ES-I3 (cell line): ENCODE measurements around the gene ZACN.

Experiments used
- H3K36me3 ChIP-seq: 2 replicates; pipeline ENCODE4 v1.6.1; 2013; ENCODE audit warnings: mild to moderate bottlenecking, low read length, control low read depth, moderate library complexity; ENCODE audit not compliant: insufficient read depth
- H3K4me1 ChIP-seq: 2 replicates; pipeline ENCODE4 v1.6.1; 2013; ENCODE audit warnings: mild to moderate bottlenecking, control low read depth, low read length; ENCODE audit not compliant: insufficient read depth
- H3K9ac ChIP-seq: 2 replicates; pipeline ENCODE4 v1.6.1; 2013; ENCODE audit warnings: low read depth, mild to moderate bottlenecking, low read length, moderate library complexity
- H3K9me3 ChIP-seq: 2 replicates; pipeline ENCODE4 v1.6.1; 2013; ENCODE audit warnings: mild to moderate bottlenecking, low read length, moderate library complexity; ENCODE audit not compliant: control insufficient read depth, insufficient read depth

The ZACN gene

GRCh38 chr17:76120658-76121008 is 41.7 kb downstream of the ZACN start:
- Histone ChIP-seq H3K4me1 (peaks cover 11% of the 10 kb centered on the region), H3K9me3 (no peaks in the 10 kb centered on the region), H3K36me3 (no peaks in the 10 kb centered on the region), H3K9ac (no peak overlapping the region; the same call in 1 of the 2 replicates)

DNA sequence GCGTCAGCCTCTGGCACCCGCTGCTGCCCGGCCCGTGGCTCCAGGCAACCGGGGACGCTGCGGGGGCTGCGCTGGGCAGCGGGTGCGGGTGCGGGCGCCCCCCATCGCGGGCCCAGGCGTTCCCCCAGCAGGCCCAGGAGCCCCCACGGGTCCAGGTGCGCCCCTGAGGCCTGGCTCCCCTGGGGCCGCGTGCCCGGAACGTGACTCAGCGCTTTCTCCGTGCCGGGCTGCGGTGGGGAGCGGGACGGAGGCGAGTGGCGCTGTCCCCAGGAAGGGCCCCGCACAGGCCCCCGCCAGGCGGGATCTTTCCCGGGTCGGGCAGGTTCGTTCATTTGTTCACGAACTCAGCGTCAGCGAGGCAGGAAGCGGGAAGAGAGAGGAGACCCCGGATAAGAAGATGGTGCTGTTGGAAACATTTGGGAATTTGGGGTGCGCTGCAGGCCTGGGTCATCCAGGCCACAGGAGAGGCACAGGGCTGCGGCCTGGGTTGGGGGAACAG is 43.0 kb downstream of the ZACN start:
- Histone ChIP-seq H3K36me3 (no peaks in the 10 kb centered on the region), H3K9ac (peak overlapping the region; percentile 46), H3K4me1 (peaks cover 11% of the 10 kb centered on the region), H3K9me3 (no peaks in the 10 kb centered on the region)

DNA sequence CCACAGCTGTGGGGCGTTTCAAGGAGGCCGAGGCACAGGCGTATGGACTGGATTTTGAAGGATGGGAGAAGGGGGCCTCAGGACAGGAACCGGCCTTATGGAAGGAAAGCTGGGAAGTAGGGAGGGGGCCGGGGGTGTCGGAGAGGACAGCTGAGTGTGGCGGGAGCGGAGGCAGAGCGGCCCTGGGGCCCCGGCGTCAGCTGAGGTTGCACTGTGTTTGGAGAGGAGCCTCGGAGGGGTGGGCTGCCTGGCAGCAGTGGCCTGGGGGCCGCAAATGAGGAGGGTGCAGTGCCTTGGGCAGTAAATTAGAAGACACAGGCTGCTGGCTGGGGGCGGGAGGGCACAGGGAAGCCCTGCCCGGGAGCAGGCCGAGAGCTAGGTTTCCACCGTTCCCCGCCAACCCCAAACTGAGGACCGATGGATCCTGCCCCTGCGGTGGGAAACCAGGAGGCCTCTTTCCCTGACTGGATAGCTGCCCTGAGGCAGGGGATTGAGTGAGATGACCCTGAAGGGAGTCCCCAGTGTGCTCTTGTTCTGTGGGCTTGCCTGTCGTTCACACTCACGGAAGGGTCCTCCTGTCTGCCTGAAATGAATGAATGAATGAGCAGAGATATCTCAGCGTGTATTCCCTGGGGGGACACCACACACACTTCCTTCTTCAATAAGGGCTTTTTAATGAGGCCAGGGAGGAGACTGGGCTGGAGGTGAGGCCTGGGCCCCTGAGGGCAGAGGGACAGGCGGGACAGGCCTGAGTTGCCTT is 43.6 kb downstream of the ZACN start:
- H3K4me1 ChIP-seq: peaks cover 11% of the 10 kb centered on the region
- H3K36me3 ChIP-seq: no peaks in the 10 kb centered on the region
- no peaks in the 10 kb centered on the region for H3K9me3 ChIP-seq
- H3K9ac ChIP-seq: peak overlapping the region; percentile 46

GRCh38 chr17:76123191-76123499 is 44.2 kb downstream of the ZACN start:
- Histone ChIP-seq H3K9me3 (no peaks in the 10 kb centered on the region), H3K4me1 (peaks cover 11% of the 10 kb centered on the region), H3K36me3 (no peaks in the 10 kb centered on the region), H3K9ac (no peak overlapping the region)

- H3K9me3 ChIP-seq: no peaks in the 10 kb centered on the region
- H3K4me1 ChIP-seq: peaks cover 11% of the 10 kb centered on the region
- no peaks in the 10 kb centered on the region for H3K36me3 ChIP-seq
- H3K9ac ChIP-seq: no peak overlapping the region
These were observed 45.0 kb downstream of the ZACN start for GRCh38 chr17:76123749-76124581.

DNA sequence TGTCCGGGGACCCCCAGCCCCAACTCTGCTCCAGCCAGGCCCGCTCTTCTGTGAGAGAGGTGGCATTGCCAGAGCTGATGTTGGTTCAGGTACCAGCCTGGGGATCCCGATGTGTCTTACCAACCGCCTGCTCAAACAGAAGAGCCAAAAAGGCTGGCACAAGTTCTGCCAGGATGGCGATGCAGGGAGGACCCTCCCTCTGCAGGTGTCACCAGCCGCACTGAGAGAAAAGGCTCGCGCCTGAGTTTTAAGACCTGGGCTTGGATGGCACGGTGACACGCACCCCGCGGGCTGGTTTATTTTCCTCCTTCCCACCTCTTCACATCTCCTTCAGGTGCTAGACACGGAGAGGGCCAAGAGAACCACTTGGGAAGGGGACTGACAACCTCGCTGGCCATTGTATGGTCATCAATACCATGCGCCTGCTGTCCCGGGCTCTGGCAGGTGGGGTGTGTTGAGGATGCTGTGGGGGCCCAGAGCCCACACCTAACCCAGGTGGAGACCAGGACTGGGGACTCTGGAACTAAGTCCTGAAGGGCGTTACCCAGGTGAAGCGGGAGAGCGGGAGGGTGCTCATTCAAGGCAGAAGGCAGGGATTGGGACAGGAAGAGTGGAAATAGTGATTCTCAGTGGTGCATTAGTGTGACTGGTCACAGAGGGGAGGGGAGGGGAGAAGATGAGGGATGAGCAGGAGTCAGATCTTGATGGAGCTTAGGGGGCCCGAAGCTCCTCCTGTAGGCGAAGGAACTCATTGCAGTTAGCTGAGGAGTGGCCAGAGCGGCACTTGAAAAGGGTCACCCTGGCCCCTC is 45.8 kb downstream of the ZACN start:
- Histone ChIP-seq H3K4me1 (peaks cover 11% of the 10 kb centered on the region), H3K9me3 (no peaks in the 10 kb centered on the region), H3K9ac (no peak overlapping the region)

GRCh38 chr17:76125391-76125675 is 46.4 kb downstream of the ZACN start:
- Histone ChIP-seq H3K9me3 (no peaks in the 10 kb centered on the region), H3K9ac (no peak overlapping the region), H3K36me3 (no peaks in the 10 kb centered on the region), H3K4me1 (peaks cover 9% of the 10 kb centered on the region)

More for the DNA sequence above, 45.8 kb downstream of the ZACN start:
- no peaks in the 10 kb centered on the region for H3K36me3 ChIP-seq

- H3K4me1 ChIP-seq: peaks cover 9% of the 10 kb centered on the region; the same call in 1 of the 2 replicates
- H3K36me3 ChIP-seq: no peaks in the 10 kb centered on the region
These were observed 46.9 kb downstream of the ZACN start for GRCh38 chr17:76125922-76126321.

DNA sequence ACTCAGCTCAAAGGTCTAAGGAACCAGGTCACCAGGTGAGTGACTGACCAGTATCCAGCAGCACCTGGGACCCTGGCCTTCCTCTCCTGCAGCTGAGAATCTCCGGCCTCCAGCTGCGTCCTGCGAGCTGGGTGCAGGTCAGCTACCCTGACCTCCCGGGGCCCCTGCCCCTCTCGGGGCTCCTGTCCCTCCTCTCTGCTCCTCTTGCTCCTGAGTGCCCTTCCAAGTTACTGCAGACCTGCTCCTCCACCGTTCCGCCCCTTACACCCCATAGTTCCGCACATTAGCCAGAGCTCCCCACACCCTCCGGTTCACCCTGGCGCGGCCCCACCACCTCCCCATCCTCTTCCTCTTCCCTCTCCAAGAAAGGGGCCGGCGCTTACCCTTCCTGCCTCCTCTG is 51.5 kb downstream of the ZACN start:
- Histone ChIP-seq H3K9me3 (no peaks in the 10 kb centered on the region), H3K36me3 (no peaks in the 10 kb centered on the region), H3K9ac (peak overlapping the region; percentile 42; the same call in 1 of the 2 replicates), H3K4me1 (peaks cover 22% of the 10 kb centered on the region)

More at GRCh38 chr17:76125922-76126321, 46.9 kb downstream of the ZACN start:
- Histone ChIP-seq H3K9me3 (no peaks in the 10 kb centered on the region), H3K9ac (no peak overlapping the region)

DNA sequence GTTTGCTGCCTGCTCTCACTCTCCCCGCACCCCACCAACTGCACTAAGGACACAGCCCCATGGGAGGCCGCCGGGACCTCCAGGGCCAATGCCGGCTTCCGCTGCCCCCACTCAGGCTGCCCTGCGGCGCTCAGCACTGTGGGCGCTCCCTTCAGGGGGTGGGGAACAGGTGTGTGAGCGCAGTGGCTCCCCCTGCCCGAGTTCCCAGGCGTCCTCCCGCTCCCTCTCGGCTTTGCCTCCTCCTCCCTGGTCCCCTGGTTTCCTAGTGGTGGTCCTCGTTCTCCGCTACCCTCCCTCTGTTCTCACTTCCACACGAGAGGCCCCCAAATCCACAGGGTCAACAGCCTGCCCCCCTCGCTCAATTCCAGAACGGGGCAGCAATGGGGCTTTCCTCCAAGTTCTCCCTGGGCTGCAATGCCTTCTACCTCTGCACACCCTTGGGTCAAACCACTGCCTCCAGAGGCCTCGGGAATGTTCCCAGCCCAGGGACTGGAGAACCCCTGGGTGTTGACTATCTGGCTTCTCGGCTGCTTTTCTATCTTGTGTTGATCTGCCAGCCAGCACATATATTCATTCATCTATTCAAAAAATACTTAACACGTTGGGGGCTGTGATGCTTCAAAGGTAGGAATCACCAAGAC is 52.2 kb downstream of the ZACN start:
- Histone ChIP-seq H3K36me3 (no peaks in the 10 kb centered on the region), H3K4me1 (peaks cover 24% of the 10 kb centered on the region), H3K9ac (peak overlapping the region; percentile 42; the same call in 1 of the 2 replicates), H3K9me3 (no peaks in the 10 kb centered on the region)

DNA sequence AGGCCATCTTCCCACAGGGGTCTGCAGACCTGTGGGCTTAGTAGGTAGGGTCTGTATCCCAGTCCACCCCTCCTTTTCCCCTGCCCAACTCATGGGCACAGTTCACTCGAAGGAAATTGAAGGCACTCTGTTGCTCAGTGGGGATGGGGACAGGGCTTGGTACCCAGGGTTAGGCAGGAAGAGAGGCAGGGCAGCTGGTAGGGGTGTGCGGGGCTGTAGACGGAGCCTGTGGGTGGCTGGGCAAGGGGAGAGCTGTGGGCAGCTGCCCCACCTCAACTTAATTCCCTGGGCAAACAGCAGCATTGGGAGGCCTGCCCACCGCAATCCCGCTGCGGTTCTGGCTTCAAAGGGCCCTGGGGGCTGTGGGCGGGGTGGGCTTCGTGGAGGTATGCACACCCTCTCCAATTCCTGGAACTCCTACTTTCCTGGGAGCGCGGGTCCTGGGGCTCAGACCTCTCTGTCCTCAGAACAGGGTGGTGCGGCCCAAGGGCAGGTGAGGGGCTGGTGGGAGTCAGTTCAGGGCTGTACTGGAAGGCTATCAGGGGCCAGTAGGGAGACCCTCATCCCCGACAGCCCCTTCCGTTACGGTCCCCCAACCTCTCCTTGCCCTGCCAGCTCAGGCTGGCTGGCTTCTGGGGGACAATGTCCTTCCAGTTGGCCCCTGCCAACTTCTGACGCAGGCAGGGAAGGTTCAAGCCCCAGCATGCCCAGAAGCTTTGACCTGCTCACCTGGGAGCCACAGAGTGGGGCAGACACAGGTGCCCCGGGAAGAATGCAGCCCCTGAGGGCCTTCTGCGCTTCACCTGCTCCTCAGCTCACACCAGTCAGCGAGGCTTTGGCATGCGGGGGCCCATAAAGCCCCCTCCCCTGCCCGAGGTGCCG is 53.0 kb downstream of the ZACN start:
- Histone ChIP-seq H3K36me3 (no peaks in the 10 kb centered on the region), H3K9me3 (no peaks in the 10 kb centered on the region), H3K9ac (peak overlapping the region; percentile 42), H3K4me1 (peaks cover 29% of the 10 kb centered on the region)
